Left lung (tissue), 10 donors: ENCODE results near the gene GALK1. TPM values are rescaled to one million over a fixed set of nuclear protein-coding genes. Genes with fewer than 3 reads are reported as not detected.

ENCODE experiments used
- ATAC-seq: fragments of 200-7000 bp; cut with Tn5 transposase; one replicate; pipeline ENCODE4 v1.9.1; 2020; ENCODE audit warnings: moderate library complexity
- DNase-seq, 4 donors: peaks; one replicate each; pipeline ENCODE4 v3.0.0-alpha.2; 2013 to 2020
- H3K27ac ChIP-seq, 2 donors: fragments of 200-600 bp; sonication (generic) in 1 of 2; one replicate each; pipeline versions ENCODE4 v1.5.0 to v1.8.0; 2020 to 2021
- H3K27me3 ChIP-seq, 2 donors: fragments of 200-600 bp; sonication (generic) in 1 of 2; one replicate each; pipeline versions ENCODE4 v1.5.0 to v1.8.0; 2020 to 2021
- H3K36me3 ChIP-seq, 2 donors: fragments of 200-600 bp; sonication (generic) in 1 of 2; one replicate each; pipeline versions ENCODE4 v1.5.0 to v1.8.0; 2020 to 2021
- H3K4me1 ChIP-seq, 2 donors: fragments of 200-600 bp; one replicate each; pipeline ENCODE4 v1.8.0; 2021
- H3K4me3 ChIP-seq, 2 donors: fragments of 200-600 bp; sonication (generic) in 1 of 2; one replicate each; pipeline versions ENCODE4 v1.5.0 to v1.8.0; 2020 to 2021; ENCODE audit warnings: mild to moderate bottlenecking in 1 of 2
- H3K9me3 ChIP-seq, 2 donors: fragments of 200-600 bp; sonication (generic) in 1 of 2; one replicate each; pipeline versions ENCODE4 v1.5.0 to v1.8.0; 2020 to 2021
- CTCF ChIP-seq, 2 donors: fragments of 200-600 bp; sonication (generic) in 1 of 2; IDR thresholded peaks; one replicate each; pipeline versions ENCODE4 v1.5.0 to v1.8.0; 2021; ENCODE audit warnings: antibody characterized with exemption in 2 of 2
- intact Hi-C, 2 donors: fragments of 100-400 bp; cut with DNase I; formaldehyde crosslinking; loops; one replicate each; pipeline versions ENCODE4 v1.11.2 to v1.14.2; 2022
- polyA plus RNA-seq, 6 donors: library from polyadenylated mRNA; unstranded; fragments of 120-200 nt; gene quantifications; one replicate each; pipeline ENCODE4 v1.2.1, GENCODE V29; 2013; ENCODE audit not compliant: insufficient read length in 6 of 6
- total RNA-seq, 2 donors: library from RNA; stranded (reverse); fragmentation: NEBNext Ultra II Directional; extraction: Animal tissue kit (Norgen Biotek cat#: 25700); gene quantifications; one replicate each; pipeline ENCODE4 v1.2.1, GENCODE V29; 2021
- donor health status: DM: no; HTN: yes; CAD: no.
- donor health status: DM: no; HTN: no; CAD: no.

Gene GALK1
- total and polyA plus RNA-seq, 8 donors = 10.3 to 39.6 (median 16.4) TPM

GRCh38 chr17:75733471-75733870 lies 31.5 kb downstream of the GALK1 start:
- no peaks in the 10 kb centered on the region for H3K9me3 ChIP-seq
- DNase-seq (no peak), ATAC-seq (no peak)
- peaks cover 0 to 11% of the 10 kb centered on the region in 2 donors for H3K36me3 ChIP-seq
- intact Hi-C loops = no loop called here
- H3K27me3 ChIP-seq = no peaks in the 10 kb centered on the region
- no peak overlapping the region for H3K27ac ChIP-seq
- no peak overlapping the region for H3K4me3 ChIP-seq
- H3K4me1 ChIP-seq = peaks cover 0 to 16% of the 10 kb centered on the region in 2 donors
- no peak for TF ChIP-seq CTCF (IDR thresholded peaks at IDR 0.05)

GRCh38 chr17:75731716-75732498 lies 33.1 kb downstream of the GALK1 start:
- intact Hi-C loops = no loop called here
- no peak for ATAC-seq
- H3K36me3 ChIP-seq = peaks cover 0 to 19% of the 10 kb centered on the region in 2 donors
- DNase-seq = no peak
- no peak overlapping the region for H3K4me3 ChIP-seq
- no peak for TF ChIP-seq CTCF (IDR thresholded peaks at IDR 0.05)
- no peaks in the 10 kb centered on the region for H3K27me3 ChIP-seq
- H3K27ac ChIP-seq = no peak overlapping the region
- H3K4me1 ChIP-seq = peaks cover 0 to 3% of the 10 kb centered on the region in 2 donors
- H3K9me3 ChIP-seq = no peaks in the 10 kb centered on the region

GRCh38 chr17:75731086-75731715 lies 33.8 kb downstream of the GALK1 start:
- DNase-seq (no peak), ATAC-seq (no peak)
- Histone ChIP-seq H3K4me1 (no peaks in the 10 kb centered on the region), H3K27me3 (no peaks in the 10 kb centered on the region), H3K4me3 (no peak overlapping the region), H3K27ac (no peak overlapping the region), H3K9me3 (no peaks in the 10 kb centered on the region), H3K36me3 (peaks cover 0 to 13% of the 10 kb centered on the region in 2 donors)
- TF ChIP-seq CTCF (IDR thresholded peaks at IDR 0.05) = no peak
- intact Hi-C loops = no loop called here

- no peak for ATAC-seq
- H3K4me3 ChIP-seq = no peak overlapping the region
- peaks cover 0 to 8% of the 10 kb centered on the region in 2 donors for H3K36me3 ChIP-seq
- peak in 1 of 4 donors; percentile 81 for DNase-seq
- H3K4me1 ChIP-seq = no peaks in the 10 kb centered on the region
- no peaks in the 10 kb centered on the region for H3K9me3 ChIP-seq
- intact Hi-C loops = no loop called here
- TF ChIP-seq CTCF (IDR thresholded peaks at IDR 0.05) = no peak
- H3K27ac ChIP-seq = no peak overlapping the region
- no peaks in the 10 kb centered on the region for H3K27me3 ChIP-seq
Observed at GRCh38 chr17:75730065-75730464, 34.9 kb downstream of the GALK1 start.

GRCh38 chr17:75729351-75729750 lies 35.6 kb downstream of the GALK1 start:
- peaks cover 0 to 8% of the 10 kb centered on the region in 2 donors for H3K36me3 ChIP-seq
- H3K4me3 ChIP-seq = no peak overlapping the region
- ATAC-seq = no peak
- no peaks in the 10 kb centered on the region for H3K4me1 ChIP-seq
- no peaks in the 10 kb centered on the region for H3K27me3 ChIP-seq
- DNase-seq = no peak
- intact Hi-C loops = no loop called here
- TF ChIP-seq CTCF (IDR thresholded peaks at IDR 0.05) = no peak
- H3K27ac ChIP-seq = no peak overlapping the region
- H3K9me3 ChIP-seq = no peaks in the 10 kb centered on the region
